Activated CD4-positive, alpha-beta T cell treated with anti-CD3 and anti-CD28 coated beads, Interleukin-2, amount 50 U/mL, for 48 hours (primary cell): ENCODE measurements around the gene CYP1B1.
A peak's percentile ranks its signal among the peaks of the same experiment; 100 is the strongest.
"Not testable (repeated sequence)": the region's sequence is repeated elsewhere in the genome, so short reads cannot be mapped to it uniquely, and the experiment has no call there.

Experiments
- DNase-seq, 2 experiments: peaks; one replicate each; pipeline ENCODE4 v3.0.0-alpha.2; 2020

Gene CYP1B1

GRCh38 chr2:38075507-38076151 is at the start of gene CYP1B1:
CYP1B1 (minus strand) TSS chr2:38076151; CDS start chr2:38075388, 763 bp downstream.
- DNase-seq = peak; percentile 20 to 31

- no peak for DNase-seq
Measured at GRCh38 chr2:38125007-38125406, 49.1 kb upstream of the CYP1B1 start.

- no peak for DNase-seq
Measured at GRCh38 chr2:38123911-38124310, 48.0 kb upstream of the CYP1B1 start.

GRCh38 chr2:38122344-38122743 is 46.4 kb upstream of the CYP1B1 start:
- DNase-seq = no peak

GRCh38 chr2:38121481-38121880 is 45.5 kb upstream of the CYP1B1 start:
- no peak for DNase-seq

GRCh38 chr2:38120829-38121228 is 44.9 kb upstream of the CYP1B1 start:
- no peak for DNase-seq

- DNase-seq = no peak
Measured at GRCh38 chr2:38120264-38120592, 44.3 kb upstream of the CYP1B1 start.

- DNase-seq = no peak
Measured at GRCh38 chr2:38116762-38117161, 40.8 kb upstream of the CYP1B1 start.

- DNase-seq = peak; percentile 88 to 90
Measured at GRCh38 chr2:38115216-38116032, 39.5 kb upstream of the CYP1B1 start.

GRCh38 chr2:38113981-38114708 is 38.2 kb upstream of the CYP1B1 start:
- DNase-seq = no peak

GRCh38 chr2:38113051-38113450 is 37.1 kb upstream of the CYP1B1 start:
- no peak for DNase-seq

- not testable (repeated sequence) for DNase-seq
Measured at GRCh38 chr2:38111350-38111749, 35.4 kb upstream of the CYP1B1 start.

GRCh38 chr2:38109732-38110181 is 33.8 kb upstream of the CYP1B1 start:
- no peak for DNase-seq

- no peak for DNase-seq
Measured at GRCh38 chr2:38108907-38109731, 33.2 kb upstream of the CYP1B1 start.

- DNase-seq = no peak
Measured at GRCh38 chr2:38107738-38108410, 31.9 kb upstream of the CYP1B1 start.

- DNase-seq = no peak
Measured at GRCh38 chr2:38106405-38107094, 30.6 kb upstream of the CYP1B1 start.

- DNase-seq = no peak
Measured at GRCh38 chr2:38105922-38106321, 30.0 kb upstream of the CYP1B1 start.

GRCh38 chr2:38104598-38104997 is 28.6 kb upstream of the CYP1B1 start:
- no peak for DNase-seq

GRCh38 chr2:38100328-38100727 is 24.4 kb upstream of the CYP1B1 start:
- DNase-seq = no peak

- DNase-seq = no peak
Measured at GRCh38 chr2:38099099-38100028, 23.4 kb upstream of the CYP1B1 start.
